NCI-H2196 (cell line): ENCODE measurements around the gene KRTAP9-7.
"Not testable (repeated sequence)": the region's sequence is repeated elsewhere in the genome, so short reads cannot be mapped to it uniquely, and the experiment has no call there.

Experiments
- DNase-seq: peaks from one replicate; lab custom pipeline; 2025; ENCODE audit not compliant: unreplicated experiment; lab: John Stamatoyannopoulos, UW

KRTAP9-7 gene, protein sequence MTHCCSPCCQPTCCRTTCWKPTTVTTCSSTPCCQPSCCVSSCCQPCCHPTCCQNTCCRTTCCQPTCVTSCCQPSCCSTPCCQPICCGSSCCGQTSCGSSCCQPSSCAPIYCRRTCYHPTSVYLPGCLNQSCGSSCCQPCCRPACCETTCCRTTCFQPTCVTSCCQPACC

DNA sequence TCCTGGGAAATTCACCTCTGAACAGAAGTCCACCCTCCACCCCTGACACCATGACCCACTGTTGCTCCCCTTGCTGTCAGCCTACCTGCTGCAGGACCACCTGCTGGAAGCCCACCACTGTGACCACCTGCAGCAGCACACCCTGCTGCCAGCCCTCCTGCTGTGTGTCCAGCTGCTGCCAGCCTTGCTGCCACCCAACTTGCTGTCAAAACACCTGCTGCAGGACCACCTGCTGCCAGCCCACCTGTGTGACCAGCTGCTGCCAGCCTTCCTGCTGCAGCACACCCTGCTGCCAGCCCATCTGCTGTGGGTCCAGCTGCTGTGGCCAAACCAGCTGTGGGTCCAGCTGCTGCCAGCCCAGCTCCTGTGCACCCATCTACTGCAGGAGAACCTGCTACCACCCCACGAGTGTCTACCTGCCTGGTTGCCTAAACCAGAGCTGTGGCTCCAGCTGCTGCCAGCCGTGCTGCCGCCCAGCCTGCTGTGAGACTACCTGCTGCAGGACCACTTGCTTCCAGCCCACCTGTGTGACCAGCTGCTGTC lies at the start of gene KRTAP9-7:
TSS of gene KRTAP9-7 (plus strand) at position 51 of the 543 bp plus-strand sequence. CDS start at position 51, 0 bp downstream.
- not testable (repeated sequence) for DNase-seq

DNA sequence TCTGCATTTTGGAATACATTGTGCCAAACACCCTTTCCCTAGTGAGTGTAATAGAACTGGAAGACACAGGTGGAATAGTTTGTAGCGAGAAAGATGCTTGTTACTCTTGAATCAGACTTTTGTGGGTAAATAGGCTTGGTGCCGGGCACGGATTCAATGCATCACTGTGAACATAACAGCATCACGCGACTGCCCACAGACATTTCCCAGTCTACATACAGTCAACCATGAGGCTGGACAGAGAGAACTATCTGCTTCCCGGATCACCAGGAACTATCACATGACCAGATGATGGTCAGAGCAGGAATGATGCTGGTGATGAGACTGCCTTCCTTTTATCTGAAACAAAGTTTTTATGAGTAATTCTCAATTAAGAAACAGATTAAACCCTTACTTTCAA lies 49.4 kb upstream of the KRTAP9-7 start:
- no peak for DNase-seq

DNA sequence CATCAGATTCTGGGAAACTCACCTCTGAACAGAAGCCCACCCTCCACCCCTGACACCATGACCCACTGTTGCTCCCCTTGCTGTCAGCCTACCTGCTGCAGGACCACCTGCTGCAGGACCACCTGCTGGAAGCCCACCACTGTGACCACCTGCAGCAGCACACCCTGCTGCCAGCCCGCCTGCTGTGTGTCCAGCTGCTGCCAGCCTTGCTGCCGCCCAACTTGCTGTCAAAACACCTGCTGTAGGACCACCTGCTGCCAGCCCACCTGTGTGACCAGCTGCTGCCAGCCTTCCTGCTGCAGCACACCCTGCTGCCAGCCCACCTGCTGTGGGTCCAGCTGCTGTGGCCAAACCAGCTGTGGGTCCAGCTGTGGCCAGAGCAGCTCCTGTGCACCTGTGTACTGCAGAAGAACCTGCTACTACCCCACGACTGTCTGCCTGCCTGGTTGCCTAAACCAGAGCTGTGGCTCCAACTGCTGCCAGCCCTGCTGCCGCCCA lies 48.9 kb upstream of the KRTAP9-7 start, which contains the start of gene KRTAP9-2:
TSS of gene KRTAP9-2 (plus strand) at position 51 of the 498 bp plus-strand sequence. CDS start at position 58, 7 bp downstream.
- DNase-seq: not testable (repeated sequence)

DNA sequence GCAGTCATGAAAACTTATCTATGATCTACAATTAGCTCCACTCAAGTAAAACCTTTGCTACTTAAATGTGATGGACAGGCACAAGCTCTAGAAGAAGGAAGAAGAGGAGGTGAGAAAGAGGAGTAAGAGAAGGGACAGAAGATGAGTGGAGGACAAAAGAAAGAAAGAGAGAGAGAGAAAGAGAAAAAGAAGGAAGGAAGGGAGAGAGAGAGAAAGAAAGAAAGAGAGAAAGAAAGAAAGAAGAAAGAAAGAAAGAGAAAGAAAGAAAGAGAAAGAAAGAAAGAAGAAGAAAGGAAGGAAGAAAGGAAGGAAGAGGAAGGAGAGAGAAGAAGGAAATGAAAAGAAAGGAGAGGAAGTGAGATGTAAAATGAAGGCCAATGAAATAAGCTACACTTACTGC lies 45.4 kb upstream of the KRTAP9-7 start:
- DNase-seq: no peak

DNA sequence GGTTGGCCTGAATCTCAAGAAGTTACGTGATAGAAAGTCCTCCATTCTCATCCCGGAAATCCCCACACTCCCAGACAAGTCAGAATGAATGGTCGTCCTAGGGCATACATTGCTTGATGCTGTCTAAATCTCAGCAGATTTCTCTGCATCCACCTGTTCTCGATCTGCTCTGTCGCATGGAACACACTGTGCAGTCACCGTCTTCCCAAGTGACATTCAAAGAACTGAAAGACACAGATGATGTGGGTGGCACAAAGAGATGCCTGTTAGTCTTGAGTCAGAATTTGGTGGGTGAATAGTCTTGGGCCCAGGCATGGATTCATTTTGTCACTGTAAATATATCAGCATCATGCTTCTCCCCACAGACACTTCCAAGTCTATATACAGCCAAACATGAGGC lies 43.8 kb upstream of the KRTAP9-7 start:
- no peak for DNase-seq

DNA sequence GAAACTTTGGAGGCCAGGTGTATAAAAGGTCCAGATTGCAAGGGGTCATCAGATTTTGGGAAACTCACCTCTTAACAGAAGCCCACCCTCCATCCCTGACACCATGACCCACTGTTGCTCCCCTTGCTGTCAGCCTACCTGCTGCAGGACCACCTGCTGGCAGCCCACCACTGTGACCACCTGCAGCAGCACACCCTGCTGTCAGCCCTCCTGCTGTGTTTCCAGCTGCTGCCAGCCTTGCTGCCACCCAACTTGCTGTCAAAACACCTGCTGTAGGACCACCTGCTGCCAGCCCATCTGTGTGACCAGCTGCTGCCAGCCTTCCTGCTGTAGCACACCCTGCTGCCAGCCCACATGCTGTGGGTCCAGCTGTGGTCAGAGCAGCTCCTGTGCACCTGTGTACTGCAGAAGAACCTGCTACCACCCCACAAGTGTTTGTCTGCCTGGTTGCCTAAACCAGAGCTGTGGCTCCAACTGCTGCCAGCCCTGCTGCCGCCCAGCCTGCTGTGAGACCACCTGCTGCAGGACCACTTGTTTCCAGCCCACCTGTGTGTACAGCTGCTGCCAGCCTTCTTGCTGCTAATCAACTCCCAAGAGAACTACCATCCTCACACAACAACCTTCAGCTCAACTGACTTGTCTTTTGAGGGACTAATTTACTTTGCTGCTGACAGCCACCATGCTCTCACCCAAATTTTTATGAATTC lies 42.9 kb upstream of the KRTAP9-7 start, which contains the start of gene KRTAP9-3:
TSS of gene KRTAP9-3 (plus strand) at position 51 of the 707 bp plus-strand sequence. CDS start at position 104, 53 bp downstream.
- DNase-seq: not testable (repeated sequence)

DNA sequence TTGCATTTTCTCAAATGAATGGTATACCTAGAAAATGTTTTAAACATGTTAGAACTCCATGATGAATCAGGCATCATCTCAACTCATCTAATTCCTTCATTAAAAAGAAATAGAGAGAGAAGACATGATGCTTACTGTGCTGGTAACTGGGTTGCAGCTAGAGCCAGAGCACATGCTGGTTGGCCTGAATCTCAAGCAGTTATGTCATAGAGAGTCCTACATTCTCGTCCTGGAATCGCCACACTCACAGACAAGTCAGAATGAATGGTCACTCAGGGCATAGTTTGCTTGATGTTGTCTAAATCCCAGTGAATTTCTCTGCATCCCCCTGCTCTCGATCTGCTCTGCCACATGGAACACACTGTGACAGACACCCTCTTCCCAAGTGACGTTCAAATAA lies 38.4 kb upstream of the KRTAP9-7 start:
- not testable (repeated sequence) for DNase-seq

DNA sequence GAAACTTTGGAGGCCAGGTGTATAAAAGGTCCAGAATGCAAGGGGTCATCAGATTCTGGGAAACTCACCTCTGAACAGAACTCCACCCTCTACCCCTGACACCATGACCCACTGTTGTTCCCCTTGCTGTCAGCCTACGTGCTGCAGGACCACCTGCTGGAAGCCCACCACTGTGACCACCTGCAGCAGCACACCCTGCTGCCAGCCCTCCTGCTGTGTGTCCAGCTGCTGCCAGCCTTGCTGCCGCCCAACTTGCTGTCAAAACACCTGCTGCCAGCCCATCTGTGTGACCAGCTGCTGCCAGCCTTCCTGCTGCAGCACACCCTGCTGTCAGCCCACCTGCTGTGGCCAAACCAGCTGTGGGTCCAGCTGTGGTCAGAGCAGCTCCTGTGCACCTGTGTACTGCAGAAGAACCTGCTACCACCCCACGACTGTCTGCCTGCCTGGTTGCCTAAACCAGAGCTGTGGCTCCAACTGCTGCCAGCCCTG lies 37.5 kb upstream of the KRTAP9-7 start, which contains the start of gene KRTAP9-8:
TSS of gene KRTAP9-8 (plus strand) at position 51 of the 489 bp plus-strand sequence. CDS start at position 104, 53 bp downstream.
- DNase-seq: not testable (repeated sequence)

DNA sequence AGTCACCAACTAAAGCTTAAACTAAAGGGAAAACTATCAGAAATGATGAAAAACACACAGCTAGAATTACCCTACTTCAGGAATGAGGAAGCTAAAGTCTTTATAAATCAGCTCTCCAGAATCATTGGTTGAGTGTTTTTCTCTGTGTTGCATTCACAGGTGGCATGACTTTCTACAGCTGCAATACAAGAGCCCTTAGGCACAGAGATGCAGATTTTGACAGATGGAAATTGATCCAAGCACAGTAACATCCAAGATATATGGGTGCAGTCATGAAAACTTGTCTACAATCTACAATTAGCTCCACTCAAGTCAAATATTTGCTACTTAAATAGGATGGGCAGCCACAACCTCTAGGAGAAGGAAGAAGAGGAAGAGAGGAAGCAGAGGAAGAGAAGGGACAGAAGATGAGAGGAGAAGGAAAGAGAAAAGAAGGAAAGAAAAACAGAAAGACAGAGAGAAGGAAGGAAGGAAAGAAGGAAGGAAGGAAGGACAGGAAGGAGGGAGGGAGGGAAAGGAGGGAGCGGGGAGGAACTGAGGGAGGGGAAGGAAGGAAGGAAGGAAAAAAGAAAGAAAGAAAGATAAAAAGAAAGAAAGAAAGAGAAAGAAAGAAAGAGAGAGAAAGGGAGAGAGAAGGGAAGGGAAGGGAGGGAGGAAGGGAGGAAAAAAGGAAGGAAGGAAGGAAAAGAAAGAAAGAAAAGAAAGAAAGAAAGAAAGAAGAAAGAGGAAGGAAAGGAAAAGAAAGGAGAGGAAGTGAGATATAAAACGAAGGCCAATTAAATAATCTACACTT lies 28.3 kb upstream of the KRTAP9-7 start:
- not testable (repeated sequence) for DNase-seq

DNA sequence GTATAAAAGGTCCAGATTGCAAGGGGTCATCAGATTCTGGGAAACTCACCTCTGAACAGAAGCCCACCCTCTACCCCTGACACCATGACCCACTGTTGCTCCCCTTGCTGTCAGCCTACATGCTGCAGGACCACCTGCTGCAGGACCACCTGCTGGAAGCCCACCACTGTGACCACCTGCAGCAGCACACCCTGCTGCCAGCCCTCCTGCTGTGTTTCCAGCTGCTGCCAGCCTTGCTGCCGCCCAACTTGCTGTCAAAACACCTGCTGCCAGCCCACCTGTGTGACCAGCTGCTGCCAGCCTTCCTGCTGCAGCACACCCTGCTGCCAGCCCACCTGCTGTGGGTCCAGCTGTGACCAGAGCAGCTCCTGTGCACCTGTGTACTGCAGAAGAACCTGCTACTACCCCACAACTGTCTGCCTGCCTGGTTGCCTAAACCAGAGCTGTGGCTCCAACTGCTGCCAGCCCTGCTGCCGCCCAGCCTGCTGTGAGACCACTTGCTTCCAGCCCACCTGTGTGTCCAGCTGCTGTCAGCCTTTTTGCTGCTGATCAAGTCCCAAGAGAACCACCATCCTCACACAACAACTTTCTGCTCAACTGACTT lies 25.8 kb upstream of the KRTAP9-7 start, which contains the start of gene KRTAP9-4:
TSS of gene KRTAP9-4 (plus strand) at position 51 of the 604 bp plus-strand sequence. CDS start at position 85, 34 bp downstream.
- DNase-seq: not testable (repeated sequence)

DNA sequence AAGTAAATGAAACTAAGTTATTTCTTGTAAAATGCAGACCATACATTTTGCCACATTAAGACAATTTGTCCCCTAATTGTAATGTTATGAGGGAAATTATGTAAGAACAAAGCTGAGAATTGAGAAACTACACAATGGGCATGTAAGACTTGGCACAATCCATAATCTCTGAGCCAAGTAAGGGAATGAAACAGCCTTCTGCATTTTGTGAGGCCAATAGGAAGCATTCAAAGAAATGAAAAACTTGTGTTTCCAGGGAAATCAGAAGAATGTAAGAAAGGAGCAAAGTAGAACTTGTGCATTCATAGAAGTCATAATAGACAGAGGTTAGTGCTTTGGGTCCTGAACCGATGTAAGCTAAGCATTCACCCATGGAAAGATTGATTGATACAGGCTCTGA lies 24.2 kb upstream of the KRTAP9-7 start:
- DNase-seq: no peak

DNA sequence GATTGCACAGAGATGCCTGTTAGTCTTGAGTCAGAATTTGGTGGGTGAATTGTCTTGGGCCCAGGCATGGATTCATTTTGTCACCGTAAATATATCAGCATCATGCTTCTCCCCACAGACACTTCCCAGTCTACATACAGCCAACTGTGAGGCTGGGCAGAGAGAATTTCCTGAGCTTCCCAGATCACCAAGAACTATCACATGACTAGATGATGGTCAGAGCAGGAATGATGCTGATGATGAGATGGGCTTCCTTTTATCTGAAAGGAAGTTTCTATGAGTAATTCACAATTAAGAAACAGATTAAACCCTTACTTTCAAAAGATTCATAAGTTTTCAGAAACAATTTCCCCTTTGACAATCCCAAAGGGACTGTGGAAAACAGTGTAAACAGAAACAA lies 20.6 kb upstream of the KRTAP9-7 start:
- DNase-seq: no peak

DNA sequence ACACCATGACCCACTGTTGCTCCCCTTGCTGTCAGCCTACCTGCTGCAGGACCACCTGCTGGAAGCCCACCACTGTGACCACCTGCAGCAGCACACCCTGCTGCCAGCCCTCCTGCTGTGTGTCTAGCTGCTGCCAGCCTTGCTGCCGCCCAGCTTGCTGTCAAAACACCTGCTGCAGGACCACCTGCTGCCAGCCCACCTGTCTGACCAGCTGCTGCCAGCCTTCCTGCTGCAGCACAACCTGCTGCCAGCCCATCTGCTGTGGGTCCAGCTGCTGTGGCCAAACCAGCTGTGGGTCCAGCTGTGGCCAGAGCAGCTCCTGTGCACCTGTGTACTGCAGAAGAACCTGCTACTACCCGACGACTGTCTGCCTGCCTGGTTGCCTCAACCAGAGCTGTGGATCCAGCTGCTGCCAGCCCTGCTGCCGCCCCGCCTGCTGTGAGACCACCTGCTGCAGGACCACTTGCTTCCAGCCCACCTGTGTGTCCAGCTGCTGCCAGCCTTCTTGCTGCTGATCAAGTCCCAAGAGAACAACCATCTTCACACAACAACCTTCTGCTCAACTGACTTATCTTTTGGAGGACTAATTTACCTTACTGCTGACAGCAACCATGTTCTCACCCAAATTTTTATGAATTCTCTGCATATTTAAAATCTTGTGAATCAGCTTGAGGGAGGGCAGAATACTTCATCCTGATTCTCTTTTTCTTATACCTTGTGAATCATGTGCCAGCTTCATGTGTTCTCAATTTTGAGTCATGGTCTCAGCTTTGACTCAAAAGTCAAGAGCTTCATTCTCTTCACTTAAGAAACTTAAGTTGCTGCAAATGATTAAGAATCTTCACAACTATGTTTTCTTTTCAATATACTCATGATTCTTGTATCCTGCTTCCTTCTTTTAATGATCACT lies 19.9 kb upstream of the KRTAP9-7 start, which contains the start of gene KRTAP9-9:
TSS of gene KRTAP9-9 (plus strand) at position 4 of the 910 bp plus-strand sequence.
- DNase-seq: not testable (repeated sequence)

DNA sequence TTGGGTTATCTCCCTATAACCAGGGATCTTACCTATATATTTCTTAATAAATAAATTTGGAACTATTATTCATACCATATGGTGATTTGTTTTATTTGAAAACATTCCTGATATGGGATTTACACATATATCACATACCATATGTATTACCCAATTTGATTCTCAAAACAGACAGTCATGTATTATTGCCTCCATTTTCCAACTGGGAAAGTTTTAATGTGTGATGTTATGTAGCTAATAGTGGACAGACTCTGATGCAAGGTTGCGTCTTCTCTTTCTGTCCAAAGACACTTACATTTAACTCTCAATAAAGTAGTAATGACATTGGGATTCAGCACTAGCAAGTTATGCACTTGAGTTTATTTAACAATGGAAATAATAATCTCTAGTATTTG lies 19.2 kb upstream of the KRTAP9-7 start:
- no peak for DNase-seq

DNA sequence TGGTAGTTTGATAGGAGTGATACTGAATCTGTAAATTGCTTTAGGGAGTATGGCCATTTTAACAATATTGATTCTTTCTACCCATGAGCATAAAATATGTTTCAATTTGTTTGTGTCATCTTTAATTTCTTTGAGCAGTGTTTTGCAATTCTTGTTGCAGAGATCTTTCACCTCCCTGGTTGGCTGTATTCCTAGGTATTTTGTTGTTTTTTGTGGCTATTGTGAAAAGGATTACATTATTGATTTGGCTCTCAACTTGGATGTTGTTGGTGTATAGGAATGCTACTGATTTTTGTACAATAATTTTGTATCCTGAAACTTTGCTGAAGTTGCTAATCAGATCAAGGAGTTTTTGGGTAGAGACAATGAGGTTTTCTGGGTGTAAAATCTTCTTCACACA lies 17.1 kb upstream of the KRTAP9-7 start:
- no peak for DNase-seq

DNA sequence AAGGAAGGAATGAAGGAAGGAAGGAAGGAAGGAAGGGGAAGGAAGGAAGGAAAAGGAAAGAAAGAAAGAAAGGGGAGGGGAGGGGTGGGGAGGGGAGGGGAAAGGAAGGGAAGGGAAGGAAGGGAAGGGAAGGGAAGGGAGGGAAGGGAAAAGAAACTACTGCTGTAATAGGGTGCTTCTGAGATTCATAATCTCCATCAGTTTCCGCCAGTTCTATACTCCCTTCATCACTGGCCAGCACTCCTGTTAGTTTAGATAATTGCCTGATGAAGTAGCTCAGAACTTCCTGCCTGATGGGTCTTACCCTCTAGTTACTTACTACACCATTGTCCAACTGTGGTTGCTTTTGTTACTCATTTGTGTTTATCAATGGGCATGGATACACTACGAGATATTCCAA lies 12.3 kb upstream of the KRTAP9-7 start:
- no peak for DNase-seq

DNA sequence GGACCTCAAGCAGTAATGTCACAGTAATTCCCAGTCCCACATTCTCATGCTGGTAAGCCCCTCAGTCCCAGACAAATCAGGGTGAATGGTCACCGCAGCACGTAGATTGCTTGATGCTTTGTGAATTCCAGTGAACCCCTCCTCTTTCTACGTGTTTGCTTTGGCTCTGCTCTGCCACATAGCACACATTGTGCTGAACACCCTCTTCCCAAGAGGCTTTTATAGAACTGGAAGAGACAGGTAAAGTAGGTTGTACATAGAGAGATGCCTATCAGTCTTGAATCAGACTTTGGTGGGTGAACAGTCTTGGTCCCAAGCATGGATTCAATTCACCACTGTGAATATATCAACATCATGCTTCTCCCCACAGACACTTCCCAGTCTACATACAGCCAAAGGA lies 10.9 kb upstream of the KRTAP9-7 start:
- DNase-seq: no peak

DNA sequence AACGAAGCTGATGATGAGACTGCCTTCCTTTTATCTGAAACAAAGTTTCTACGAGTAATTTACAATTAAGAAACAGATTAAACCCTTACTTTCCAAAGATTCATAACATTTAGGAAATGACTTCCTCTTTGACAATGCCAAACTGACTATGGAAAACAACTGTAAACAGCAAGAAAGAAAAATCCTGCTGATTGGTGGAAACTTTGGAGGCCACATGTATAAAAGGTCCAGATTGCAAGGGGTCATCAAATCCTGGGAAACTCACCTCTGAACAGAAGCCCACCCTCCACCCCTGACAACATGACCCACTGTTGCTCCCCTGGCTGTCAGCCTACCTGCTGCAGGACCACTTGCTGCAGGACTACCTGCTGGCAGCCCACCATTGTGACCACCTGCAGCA lies 10.4 kb upstream of the KRTAP9-7 start, which contains the start of gene KRTAP9-6:
TSS of gene KRTAP9-6 (plus strand) at position 301 of the 400 bp plus-strand sequence. CDS start at position 301, 0 bp downstream.
- DNase-seq: no peak

DNA sequence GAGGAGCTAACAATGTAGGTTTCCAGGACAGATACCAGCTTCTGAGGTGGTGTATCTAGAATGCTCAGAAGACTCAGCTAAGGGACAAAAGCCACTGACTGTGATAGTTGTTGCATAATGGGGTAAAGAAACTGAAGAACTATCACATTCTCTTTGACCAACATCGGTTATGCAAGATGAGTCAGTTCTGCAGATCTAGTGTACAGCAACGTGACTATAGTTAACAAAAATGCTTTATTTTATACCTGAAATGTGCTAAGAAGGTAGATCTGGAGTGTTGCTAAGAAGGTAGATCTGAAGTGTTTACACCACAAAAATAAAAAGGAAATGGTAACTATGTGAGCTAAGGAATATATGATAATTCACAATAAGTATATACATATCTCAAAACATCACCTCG lies 7.8 kb upstream of the KRTAP9-7 start:
- DNase-seq: no peak
